WTC11 (cell line): ENCODE measurements around the gene SSNA1. TPM values are rescaled to one million over a fixed set of nuclear protein-coding genes. Genes with fewer than 3 reads are reported as not detected.

ENCODE experiments used
- ATAC-seq: fragments of 200-7000 bp; cut with Tn5 transposase; 2 replicates; pipeline ENCODE4 v1.10.0; 2021; ENCODE audit warnings: mild to moderate bottlenecking, moderate library complexity
- CTCF ChIA-PET: fragments of 300-600 bp; sonication (Branson Sonifier 250); formaldehyde crosslinking; loops from one replicate; lab custom pipeline; 2021; ENCODE audit warnings: antibody characterized with exemption; lab: Charles Lee
- POLR2A ChIA-PET: fragments of 350-600 bp; sonication (Branson Sonifier 250); formaldehyde crosslinking; loops from one replicate; lab custom pipeline; 2021; ENCODE audit warnings: antibody characterized with exemption; lab: Charles Lee
- DNase-seq: peaks from one replicate; pipeline ENCODE4 v3.0.0; 2021; ENCODE audit warnings: low spot score
- H3K27ac Mint-ChIP-seq: 2 replicates; pipeline ENCODE4 v1.8.0; 2021; ENCODE audit warnings: mixed read lengths
- H3K27me3 Mint-ChIP-seq: 2 replicates; pipeline ENCODE4 v1.8.0; 2021; ENCODE audit warnings: low read depth, mild to moderate bottlenecking, moderate library complexity, mixed read lengths
- H3K36me3 Mint-ChIP-seq: 2 replicates; pipeline ENCODE4 v1.8.0; 2021; ENCODE audit warnings: mixed read lengths
- H3K4me1 Mint-ChIP-seq: 2 replicates; pipeline ENCODE4 v1.8.0; 2022; ENCODE audit warnings: mixed read lengths
- H3K4me3 Mint-ChIP-seq: 2 replicates; pipeline ENCODE4 v1.8.0; 2021; ENCODE audit warnings: mild to moderate bottlenecking, moderate library complexity, mixed read lengths
- H3K9me3 Mint-ChIP-seq: 2 replicates; pipeline ENCODE4 v1.8.0; 2021; ENCODE audit warnings: mixed read lengths
- AFF4 ChIP-seq: sonication (generic); formaldehyde crosslinking; IDR thresholded peaks from 2 replicates; pipeline ENCODE4 v1.8.1; 2023; ENCODE audit warnings: mild to moderate bottlenecking, missing genetic modification reagents, borderline replicate concordance
- ATF6 ChIP-seq: sonication (generic); formaldehyde crosslinking; IDR thresholded peaks from 2 replicates; pipeline ENCODE4 v1.8.1; 2023; ENCODE audit warnings: mild to moderate bottlenecking, missing genetic modification reagents
- CREM ChIP-seq: sonication (generic); formaldehyde crosslinking; IDR thresholded peaks from 2 replicates; pipeline ENCODE4 v1.8.1; 2022; ENCODE audit warnings: mild to moderate bottlenecking, missing genetic modification reagents, moderate library complexity
- CTCF ChIP-seq: fragments of 200-600 bp; IDR thresholded peaks from 2 replicates; pipeline ENCODE4 v1.8.0; 2022; ENCODE audit warnings: antibody characterized with exemption
- E2F1 ChIP-seq: sonication (generic); formaldehyde crosslinking; IDR thresholded peaks from 2 replicates; pipeline ENCODE4 v1.8.0; 2022; ENCODE audit warnings: mild to moderate bottlenecking, missing genetic modification reagents
- EMX1 ChIP-seq: fragments of 250-450 bp; sonication (Bioruptor Pico); IDR thresholded peaks from 2 replicates; pipeline ENCODE4 v1.8.0; 2021; ENCODE audit warnings: mild to moderate bottlenecking
- ERG ChIP-seq: fragments of 250-450 bp; sonication (Bioruptor Pico); IDR thresholded peaks from 2 replicates; pipeline ENCODE4 v1.8.0; 2021; ENCODE audit warnings: mild to moderate bottlenecking
- ETV6 ChIP-seq: sonication (generic); formaldehyde crosslinking; IDR thresholded peaks from 2 replicates; pipeline ENCODE4 v1.8.1; 2022; ENCODE audit warnings: mild to moderate bottlenecking, missing genetic modification reagents
- FOXK1 ChIP-seq: sonication (generic); formaldehyde crosslinking; IDR thresholded peaks from 2 replicates; pipeline ENCODE4 v1.8.0; 2022; ENCODE audit warnings: mild to moderate bottlenecking, moderate library complexity, missing genetic modification reagents
- FOXP4 ChIP-seq: sonication (generic); formaldehyde crosslinking; IDR thresholded peaks from 2 replicates; pipeline ENCODE4 v1.8.0; 2022; ENCODE audit warnings: mild to moderate bottlenecking, missing genetic modification reagents
- GABPB1 ChIP-seq: sonication (generic); formaldehyde crosslinking; IDR thresholded peaks from 2 replicates; pipeline ENCODE4 v1.8.1; 2023; ENCODE audit warnings: mild to moderate bottlenecking, missing genetic modification reagents
- GRHL2 ChIP-seq: fragments of 250-450 bp; sonication (Bioruptor Pico); IDR thresholded peaks from 2 replicates; pipeline ENCODE4 v1.8.0; 2022; ENCODE audit warnings: mild to moderate bottlenecking, moderate library complexity; ENCODE audit not compliant: insufficient replicate concordance, severe bottlenecking
- NFE2L1 ChIP-seq: sonication (generic); formaldehyde crosslinking; IDR thresholded peaks from 2 replicates; pipeline ENCODE4 v1.8.1; 2023; ENCODE audit warnings: missing genetic modification reagents
- ZMAT4 ChIP-seq: fragments of 250-450 bp; sonication (Bioruptor Pico); IDR thresholded peaks from 2 replicates; pipeline ENCODE4 v1.9.0; 2021; ENCODE audit warnings: mild to moderate bottlenecking
- ZNF121 ChIP-seq: sonication (generic); formaldehyde crosslinking; IDR thresholded peaks from 2 replicates; pipeline ENCODE4 v1.8.0; 2023; ENCODE audit warnings: missing genetic modification reagents
- ZNF512 ChIP-seq: sonication (generic); formaldehyde crosslinking; IDR thresholded peaks from 2 replicates; pipeline ENCODE4 v1.8.1; 2022; ENCODE audit warnings: missing genetic modification reagents, borderline replicate concordance
- ZNF532 ChIP-seq: fragments of 250-450 bp; sonication (Bioruptor Pico); IDR thresholded peaks from 2 replicates; pipeline ENCODE4 v1.9.0; 2021; ENCODE audit warnings: mild to moderate bottlenecking, borderline replicate concordance
- ZNF671 ChIP-seq: fragments of 250-450 bp; sonication (Bioruptor Pico); IDR thresholded peaks from 2 replicates; pipeline ENCODE4 v1.8.0; 2021; ENCODE audit warnings: mild to moderate bottlenecking
- total RNA-seq: library from RNA; stranded (reverse); gene quantifications from 3 replicates; pipeline ENCODE4 v1.2.3, GENCODE V29; 2021

Gene SSNA1
- total RNA-seq, 1 experiment from 2014 or later: 102 TPM

GRCh38 chr9:137212520-137212919 lies 24.0 kb downstream of the SSNA1 start:
- CTCF ChIA-PET: interaction anchor here (1.0 to 2.8 kb wide), 4 partner anchors 10 to 36 kb away, joined by 3 to 10 read pairs (median 9); partner anchors contain the start of gene RNF208
- no peak overlapping the region for H3K27ac Mint-ChIP-seq
- no peaks in the 10 kb centered on the region for H3K27me3 Mint-ChIP-seq
- ATAC-seq (no peak), DNase-seq (no peak)
- peaks cover 4% of the 10 kb centered on the region; the same call in 1 of the 2 replicates for H3K4me1 Mint-ChIP-seq
- peaks cover 15% of the 10 kb centered on the region for H3K36me3 Mint-ChIP-seq
- H3K4me3 Mint-ChIP-seq: no peak overlapping the region
- POLR2A ChIA-PET: interaction anchor here (1.7 kb wide), 1 partner anchor 12 kb away, joined by 7 read pairs; the partner anchor contains the start of gene TPRN
- no peaks in the 10 kb centered on the region for H3K9me3 Mint-ChIP-seq
- TF ChIP-seq ZNF121 (CRISPR knock-in tag): no peak
- no peak for TF ChIP-seq ERG (CRISPR knock-in tag)
- no peak for TF ChIP-seq ATF6
- TF ChIP-seq ETV6: no peak
- TF ChIP-seq FOXK1: no peak
- TF ChIP-seq NFE2L1 (CRISPR knock-in tag): no peak
- TF ChIP-seq E2F1 (CRISPR knock-in tag): no peak
- TF ChIP-seq GABPB1 (CRISPR knock-in tag): no peak
- no peak for TF ChIP-seq AFF4
- no peak for TF ChIP-seq ZNF671
- TF ChIP-seq CTCF: no peak
- TF ChIP-seq ZMAT4 (CRISPR knock-in tag): no peak
- no peak for TF ChIP-seq FOXP4 (CRISPR knock-in tag)
- no peak for TF ChIP-seq EMX1 (CRISPR knock-in tag)
- TF ChIP-seq CREM (CRISPR knock-in tag): no peak
- TF ChIP-seq ZNF532 (CRISPR knock-in tag): no peak
- no peak for TF ChIP-seq GRHL2 (CRISPR knock-in tag)
- no peak for TF ChIP-seq ZNF512 (CRISPR knock-in tag)
